Liver (tissue), 9 donors: ENCODE results near the gene NFRKB. TPM values are rescaled to one million over a fixed set of nuclear protein-coding genes. Genes with fewer than 3 reads are reported as not detected.

Experiments used
- DNase-seq: peaks from one replicate; pipeline ENCODE4 v3.0.0-alpha.2; 2017; ENCODE audit warnings: low spot score
- H3K27ac ChIP-seq, 2 donors: one replicate each; pipeline ENCODE4 v1.7.0; 2013; ENCODE audit warnings: inconsistent platforms in 2 of 2, low read length in 2 of 2, control low read depth in 1 of 2, low read depth in 1 of 2, mild to moderate bottlenecking in 1 of 2
- H3K27me3 ChIP-seq, 4 donors: one replicate each; pipeline versions ENCODE4 v1.6.1 to v1.7.0; 2013; ENCODE audit warnings: low read length in 3 of 4, inconsistent platforms in 1 of 4, mild to moderate bottlenecking in 1 of 4, moderate library complexity in 1 of 4; ENCODE audit not compliant: control insufficient read depth in 4 of 4, insufficient read depth in 4 of 4
- H3K36me3 ChIP-seq, 4 donors: one replicate each; pipeline versions ENCODE4 v1.6.1 to v1.7.0; 2013; ENCODE audit warnings: low read length in 3 of 4, mild to moderate bottlenecking in 3 of 4, low read depth in 1 of 4, moderate library complexity in 1 of 4; ENCODE audit not compliant: control insufficient read depth in 4 of 4, insufficient read depth in 3 of 4
- H3K4me1 ChIP-seq, 4 donors: one replicate each; pipeline versions ENCODE4 v1.6.1 to v1.7.0; 2013; ENCODE audit warnings: low read length in 3 of 4, mild to moderate bottlenecking in 3 of 4, moderate library complexity in 1 of 4; ENCODE audit not compliant: control insufficient read depth in 4 of 4, insufficient read depth in 4 of 4
- H3K4me3 ChIP-seq, 3 donors: one replicate each; pipeline versions ENCODE4 v1.6.1 to v1.7.0; 2013; ENCODE audit warnings: low read length in 3 of 3, control low read depth in 1 of 3, low read depth in 1 of 3, mild to moderate bottlenecking in 1 of 3
- H3K9ac ChIP-seq, 2 donors: one replicate each; pipeline ENCODE4 v1.7.0; 2013; ENCODE audit warnings: low read length in 2 of 2, mild to moderate bottlenecking in 2 of 2, moderate library complexity in 2 of 2, control low read depth in 1 of 2, low read depth in 1 of 2
- H3K9me3 ChIP-seq, 4 donors: one replicate each; pipeline versions ENCODE4 v1.6.1 to v1.7.0; 2013; ENCODE audit warnings: low read length in 3 of 4; ENCODE audit not compliant: control insufficient read depth in 4 of 4
- ATF3 ChIP-seq: IDR thresholded peaks from 2 replicates; pipeline ENCODE4 v1.6.1; 2016; ENCODE audit warnings: antibody characterized with exemption
- CTCF ChIP-seq: fragments of 150-350 bp; IDR thresholded peaks from 2 replicates; pipeline ENCODE4 v1.5.1; 2017; ENCODE audit warnings: improper control_type of control experiment, low read depth, low read length; ENCODE audit not compliant: missing input control
- EGR1 ChIP-seq, 2 donors: IDR thresholded peaks; 2 replicates each; pipeline ENCODE4 v1.6.1; 2016 to 2018; ENCODE audit warnings: antibody characterized with exemption in 2 of 2, low read depth in 2 of 2
- FOXA1 ChIP-seq: IDR thresholded peaks from 2 replicates; pipeline ENCODE4 v1.6.1; 2016; ENCODE audit warnings: antibody characterized with exemption
- FOXA2 ChIP-seq: IDR thresholded peaks from 2 replicates; pipeline ENCODE4 v1.6.1; 2016; ENCODE audit warnings: antibody characterized with exemption
- GABPA ChIP-seq, 2 donors: IDR thresholded peaks in 1 of 2; conservative IDR thresholded peaks in 1 of 2; 2 replicates each; pipeline ENCODE4 v1.6.1; 2016; ENCODE audit warnings: antibody characterized with exemption in 2 of 2, mild to moderate bottlenecking in 1 of 2, moderate library complexity in 1 of 2
- HNF4A ChIP-seq, 2 donors: conservative IDR thresholded peaks; 2 replicates each; pipeline ENCODE4 v1.6.1; 2016; ENCODE audit warnings: antibody characterized with exemption in 2 of 2, mild to moderate bottlenecking in 2 of 2
- HNF4G ChIP-seq: IDR thresholded peaks from 2 replicates; pipeline ENCODE4 v1.6.1; 2016; ENCODE audit warnings: antibody characterized with exemption
- JUND ChIP-seq, 2 donors: IDR thresholded peaks; 2 replicates each; pipeline ENCODE4 v1.6.1; 2016; ENCODE audit warnings: antibody characterized with exemption in 2 of 2
- MAX ChIP-seq: IDR thresholded peaks from 2 replicates; pipeline ENCODE4 v1.6.1; 2016; ENCODE audit warnings: antibody characterized with exemption
- NR2F2 ChIP-seq: IDR thresholded peaks from 2 replicates; pipeline ENCODE4 v1.6.1; 2016; ENCODE audit warnings: antibody characterized with exemption
- RAD21 ChIP-seq, 2 donors: IDR thresholded peaks; 2 replicates each; pipeline ENCODE4 v1.6.1; 2016; ENCODE audit warnings: antibody characterized with exemption in 2 of 2, mild to moderate bottlenecking in 2 of 2
- REST ChIP-seq: IDR thresholded peaks from 2 replicates; pipeline ENCODE4 v1.6.1; 2016; ENCODE audit warnings: antibody characterized with exemption, mild to moderate bottlenecking
- RXRA ChIP-seq, 2 donors: IDR thresholded peaks; 2 replicates each; pipeline ENCODE4 v1.6.1; 2017 to 2018; ENCODE audit warnings: antibody characterized with exemption in 2 of 2, mild to moderate bottlenecking in 1 of 2
- SP1 ChIP-seq: IDR thresholded peaks from 2 replicates; pipeline ENCODE4 v1.6.1; 2018; ENCODE audit warnings: antibody characterized with exemption, mild to moderate bottlenecking
- TAF1 ChIP-seq: conservative IDR thresholded peaks from 2 replicates; pipeline ENCODE4 v1.6.1; 2016; ENCODE audit warnings: antibody characterized with exemption, mild to moderate bottlenecking
- YY1 ChIP-seq: IDR thresholded peaks from 2 replicates; pipeline ENCODE4 v1.6.1; 2016; ENCODE audit warnings: antibody characterized with exemption, mild to moderate bottlenecking
- ZBTB33 ChIP-seq: IDR thresholded peaks from 2 replicates; pipeline ENCODE4 v1.6.1; 2016; ENCODE audit warnings: antibody characterized with exemption
- WGBS: extraction: QIAGEN DNeasy Blood & Tissue Kit; methylation state at CpG from one replicate; pipeline ENCODE4 v1.1.7; 2013; 5-methylcytosine and 5-hydroxymethylcytosine counted together
- polyA plus RNA-seq, 2 donors: library from polyadenylated mRNA; stranded (reverse) in 1 of 2; unstranded in 1 of 2; fragments of 200-250 nt in 1 of 2; fragments of >200 nt in 1 of 2; fragmentation: Nextera tagmentation in 1 of 2; extraction: Ambion mirVana in 1 of 2; gene quantifications; one replicate each; pipeline versions ENCODE4 v1.2.1 to v1.2.3, GENCODE V29; 2013 to 2015
- total RNA-seq, 2 donors: library from RNA; depleted of rRNA; stranded (reverse); fragments of >200 nt; gene quantifications; one replicate each; pipeline ENCODE4 v1.2.3, GENCODE V29; 2014
- donor health status: healthy.
- donor health status: healthy.
- donor health status: healthy.
- donor health status: healthy.
- donor health status: healthy.

NFRKB gene
- total and polyA plus RNA-seq, 4 donors = 5.2 to 20.1 (median 8.9) TPM

- DNase-seq = no peak
- TF ChIP-seq RAD21 (IDR thresholded peaks at IDR 0.05) (no peak), REST (no peak), ATF3 (no peak), ZBTB33 (no peak), HNF4G (no peak), FOXA2 (no peak), HNF4A (conservative IDR thresholded peaks at IDR 0.05) (no peak), NR2F2 (no peak), GABPA (IDR thresholded peaks at IDR 0.05 in 1 of 2, conservative IDR thresholded peaks at IDR 0.05 in 1 of 2) (no peak), FOXA1 (no peak), EGR1 (IDR thresholded peaks at IDR 0.05; ENCODE audit: low read depth in 2 of 2) (no peak), JUND (IDR thresholded peaks at IDR 0.05) (no peak), MAX (no peak), RXRA (IDR thresholded peaks at IDR 0.05) (no peak), YY1 (no peak), CTCF (no peak), TAF1 (no peak), SP1 (no peak)
- Histone ChIP-seq H3K9ac (no peak overlapping the region), H3K4me1 (no peaks in the 10 kb centered on the region), H3K9me3 (no peaks in the 10 kb centered on the region), H3K27ac (no peak overlapping the region), H3K27me3 (no peaks in the 10 kb centered on the region), H3K4me3 (no peak overlapping the region), H3K36me3 (peaks cover 0 to 7% (median 3%) of the 10 kb centered on the region in 4 donors)
- WGBS = 77% methylated on average over 5 of the region's 5 CpGs
Observed at GRCh38 chr11:129938764-129939163, 43.4 kb upstream of the NFRKB start.
